CD14-positive monocyte (primary cell): Measurements from ENCODE around the gene MYL1. TPM values are rescaled to one million over a fixed set of nuclear protein-coding genes. Genes with fewer than 3 reads are reported as not detected.

ENCODE experiments used
- DNase-seq, 3 donors: peaks; one replicate each; pipeline ENCODE4 v3.0.0-alpha.2; 2011 to 2022
- H2AFZ ChIP-seq: 2 replicates; pipeline ENCODE4 v1.6.0; 2012; ENCODE audit warnings: mild to moderate bottlenecking, low read depth, low read length, inconsistent platforms; ENCODE audit not compliant: insufficient read depth, poor library complexity, severe bottlenecking
- H3K27ac ChIP-seq, 2 donors: 1 replicate in 1 of 2; 2 replicates in 1 of 2; pipeline ENCODE4 v1.5.1; 2012 to 2013; ENCODE audit warnings: low read length in 2 of 2, control low read depth in 1 of 2, inconsistent platforms in 1 of 2, low read depth in 1 of 2, mild to moderate bottlenecking in 1 of 2
- H3K27me3 ChIP-seq, 2 donors: one replicate each; pipeline versions ENCODE4 v1.6.0 to v1.6.1; 2011 to 2013; ENCODE audit warnings: low read length in 2 of 2; ENCODE audit not compliant: control insufficient read depth in 2 of 2, insufficient read depth in 2 of 2
- H3K36me3 ChIP-seq, 2 donors: replicated peaks in 1 of 2; 1 replicate in 1 of 2; 2 replicates in 1 of 2; pipeline versions ENCODE4 v1.5.1 to v1.6.1; 2012 to 2013; ENCODE audit warnings: low read length in 2 of 2, control low read depth in 1 of 2, inconsistent platforms in 1 of 2, mild to moderate bottlenecking in 1 of 2; ENCODE audit not compliant: insufficient read depth in 2 of 2, control insufficient read depth in 1 of 2
- H3K4me1 ChIP-seq, 2 donors: 1 replicate in 1 of 2; 2 replicates in 1 of 2; pipeline versions ENCODE4 v1.5.1 to v1.6.1; 2012 to 2013; ENCODE audit warnings: low read length in 2 of 2, control low read depth in 1 of 2, inconsistent platforms in 1 of 2, mild to moderate bottlenecking in 1 of 2, moderate library complexity in 1 of 2; ENCODE audit not compliant: insufficient read depth in 2 of 2, control insufficient read depth in 1 of 2
- H3K4me2 ChIP-seq: replicated peaks from 2 replicates; pipeline ENCODE3; 2012; ENCODE audit warnings: low read length, moderate library complexity, mild to moderate bottlenecking; ENCODE audit not compliant: poor library complexity, severe bottlenecking; ENCODE audit errors: extremely low read depth
- H3K4me3 ChIP-seq, 3 experiments: fragments of 200-600 bp in 1 of 3; sonication (generic) in 1 of 3; replicated peaks in 1 of 3; 1 replicate in 2 of 3; 2 replicates in 1 of 3; pipeline ENCODE4 v1.5.1; 2011 to 2013; ENCODE audit warnings: low read length in 3 of 3, mild to moderate bottlenecking in 3 of 3, control low read depth in 2 of 3, low read depth in 2 of 3, inconsistent platforms in 1 of 3, moderate library complexity in 1 of 3
- H3K79me2 ChIP-seq: 2 replicates; pipeline ENCODE4 v1.6.0; 2012; ENCODE audit warnings: mild to moderate bottlenecking, control low read depth, inconsistent platforms, low read length, moderate library complexity; ENCODE audit not compliant: insufficient read depth
- H3K9ac ChIP-seq: 2 replicates; pipeline ENCODE4 v1.6.0; 2017; ENCODE audit warnings: low read length, mild to moderate bottlenecking; ENCODE audit not compliant: insufficient read depth, poor library complexity, severe bottlenecking
- H3K9me3 ChIP-seq, 2 donors: replicated peaks in 1 of 2; 1 replicate in 1 of 2; 2 replicates in 1 of 2; pipeline versions ENCODE4 v1.5.1 to v1.6.1; 2012 to 2013; ENCODE audit warnings: low read length in 2 of 2, control low read depth in 1 of 2; ENCODE audit not compliant: control insufficient read depth in 1 of 2, insufficient read depth in 1 of 2
- H4K20me1 ChIP-seq: 2 replicates; pipeline ENCODE4 v1.6.0; 2012; ENCODE audit warnings: mild to moderate bottlenecking, low read length, control low read depth, moderate library complexity; ENCODE audit not compliant: insufficient read depth
- H3K27ac Mint-ChIP-seq, 7 donors: one replicate each; pipeline ENCODE4 v1.8.0; 2020; ENCODE audit warnings: mild to moderate bottlenecking in 7 of 7, mixed read lengths in 7 of 7, moderate library complexity in 6 of 7, inconsistent platforms in 2 of 7
- H3K27me3 Mint-ChIP-seq, 3 donors: one replicate each; pipeline ENCODE4 v1.8.0; 2021 to 2022; ENCODE audit warnings: low read depth in 3 of 3, mild to moderate bottlenecking in 3 of 3, mixed read lengths in 3 of 3, moderate library complexity in 3 of 3, inconsistent platforms in 1 of 3
- H3K36me3 Mint-ChIP-seq, 2 donors: one replicate each; pipeline ENCODE4 v1.8.0; 2020; ENCODE audit warnings: mixed read lengths in 2 of 2, inconsistent platforms in 1 of 2, mild to moderate bottlenecking in 1 of 2
- H3K4me1 Mint-ChIP-seq: one replicate; pipeline ENCODE4 v1.8.0; 2020; ENCODE audit warnings: mild to moderate bottlenecking, mixed read lengths
- H3K4me3 Mint-ChIP-seq, 2 donors: one replicate each; pipeline ENCODE4 v1.8.0; 2020; ENCODE audit warnings: mild to moderate bottlenecking in 2 of 2, mixed read lengths in 2 of 2, moderate library complexity in 1 of 2
- H3K9me3 Mint-ChIP-seq, 7 donors: one replicate each; pipeline ENCODE4 v1.8.0; 2020 to 2022; ENCODE audit warnings: mixed read lengths in 7 of 7, mild to moderate bottlenecking in 6 of 7, moderate library complexity in 6 of 7, inconsistent platforms in 2 of 7
- CTCF ChIP-seq: fragments of 200-600 bp; IDR thresholded peaks from one replicate; pipeline ENCODE4 v1.8.0; 2022; ENCODE audit warnings: antibody characterized with exemption, mild to moderate bottlenecking
- WGBS: methylation state at CpG from one replicate; pipeline ENCODE4 v1.1.5; 2013; ENCODE audit warnings: missing lambda C conversion rate; ENCODE audit not compliant: insufficient coverage; 5-methylcytosine and 5-hydroxymethylcytosine counted together
- intact Hi-C, 2 donors: fragments of 100-400 bp; cut with micrococcal nuclease; formaldehyde crosslinking; loops; one replicate each; pipeline versions ENCODE4 v1.15.0 to v1.15.1; 2023
- polyA plus RNA-seq, 3 donors: library from polyadenylated mRNA; depleted of rRNA in 1 of 3; unstranded in 2 of 3; stranded (reverse) in 1 of 3; fragments of 300-500 nt in 2 of 3; fragments of >200 nt in 1 of 3; fragmentation: Illumina TruSeq in 2 of 3; gene quantifications; 1 replicate in 2 of 3; 2 replicates in 1 of 3; pipeline ENCODE4 v1.2.3, GENCODE V29; 2012 to 2021

Gene MYL1
- polyA plus RNA-seq, 3 donors = not detected

GRCh38 chr2:210324906-210325305 lies 9.9 kb upstream of the MYL1 start:
- H3K4me3 Mint-ChIP-seq = no peak overlapping the region
- 91% methylated on average over 4 of the region's 9 CpGs for WGBS
- no peak overlapping the region for H3K27ac Mint-ChIP-seq
- no peak for TF ChIP-seq CTCF
- peaks cover 0 to 3% (median 0%) of the 10 kb centered on the region in 7 donors for H3K9me3 Mint-ChIP-seq
- H3K9ac ChIP-seq = no peak overlapping the region
- H3K36me3 ChIP-seq = no peaks in the 10 kb centered on the region
- H3K27me3 ChIP-seq = no peaks in the 10 kb centered on the region
- no peaks in the 10 kb centered on the region for H3K4me1 Mint-ChIP-seq
- H3K36me3 Mint-ChIP-seq = no peaks in the 10 kb centered on the region
- no peak overlapping the region for H2AFZ ChIP-seq
- DNase-seq = no peak
- H4K20me1 ChIP-seq = no peaks in the 10 kb centered on the region
- H3K79me2 ChIP-seq = no peaks in the 10 kb centered on the region
- H3K4me3 ChIP-seq = no peak overlapping the region
- no peak overlapping the region for H3K4me2 ChIP-seq
- H3K27ac ChIP-seq = no peak overlapping the region
- H3K4me1 ChIP-seq = no peaks in the 10 kb centered on the region
- intact Hi-C loops = no loop called here
- H3K27me3 Mint-ChIP-seq = peaks cover 0 to 2% (median 0%) of the 10 kb centered on the region in 3 donors
- H3K9me3 ChIP-seq = no peaks in the 10 kb centered on the region

GRCh38 chr2:210324458-210324857 lies 9.5 kb upstream of the MYL1 start:
- Histone ChIP-seq H3K9me3 (no peaks in the 10 kb centered on the region), H3K4me2 (no peak overlapping the region), H2AFZ (no peak overlapping the region), H3K36me3 (no peaks in the 10 kb centered on the region), H3K4me3 (no peak overlapping the region), H4K20me1 (no peaks in the 10 kb centered on the region), H3K27ac (no peak overlapping the region), H3K27me3 (no peaks in the 10 kb centered on the region), H3K79me2 (no peaks in the 10 kb centered on the region), H3K4me1 (no peaks in the 10 kb centered on the region), H3K9ac (no peak overlapping the region)
- 58% methylated on average over 4 of the region's 4 CpGs for WGBS
- no peak for TF ChIP-seq CTCF
- DNase-seq = no peak
- Mint-ChIP-seq H3K4me3 (no peak overlapping the region), H3K9me3 (peaks cover 0 to 3% (median 0%) of the 10 kb centered on the region in 7 donors), H3K27ac (no peak overlapping the region), H3K27me3 (peaks cover 0 to 2% (median 0%) of the 10 kb centered on the region in 3 donors), H3K4me1 (no peaks in the 10 kb centered on the region), H3K36me3 (no peaks in the 10 kb centered on the region)
- intact Hi-C loops = no loop called here
